ENCODE data around the gene CEACAM8. TPM values are rescaled to one million over a fixed set of nuclear protein-coding genes. Genes with fewer than 3 reads are reported as not detected.
"Not testable (repeated sequence)": the region's sequence is repeated elsewhere in the genome, so short reads cannot be mapped to it uniquely, and the experiment has no call there.

Gene CEACAM8
- total RNA-seq, 4 donors from 2014 or later, result not detected

- ATAC-seq, result no peak
- Histone ChIP-seq H3K4me3 (no peak overlapping the region), H3K4me1 (no peaks in the 10 kb centered on the region), H3K27ac (no peak overlapping the region), H3K36me3 (no peaks in the 10 kb centered on the region), H3K9me3 (peaks cover 0 to 6% (median 0%) of the 10 kb centered on the region in 3 donors), H3K27me3 (peaks cover 12% of the 10 kb centered on the region)
- WGBS, 2 donors (ENCODE audit: low coverage in 1 of 2), result 26% methylated on average over 3 of the region's 8 CpGs; no CpG with 5 or more reads in 1 of the 2 donors
- no peak for TF ChIP-seq EP300 (IDR thresholded peaks at IDR 0.05)
- no peak for TF ChIP-seq POLR2AphosphoS5 (IDR thresholded peaks at IDR 0.05)
- no peak for TF ChIP-seq CTCF (IDR thresholded peaks at IDR 0.05)
- TF ChIP-seq POLR2A (IDR thresholded peaks at IDR 0.05), result no peak
Observed at GRCh38 chr19:42540071-42540553, 54.6 kb downstream of the CEACAM8 start.

- Histone ChIP-seq H3K36me3 (no peaks in the 10 kb centered on the region), H3K27me3 (peaks cover 12% of the 10 kb centered on the region), H3K27ac (no peak overlapping the region), H3K9me3 (peaks cover 0 to 6% (median 0%) of the 10 kb centered on the region in 3 donors), H3K4me1 (no peaks in the 10 kb centered on the region), H3K4me3 (no peak overlapping the region)
- TF ChIP-seq CTCF (IDR thresholded peaks at IDR 0.05) (no peak), EP300 (IDR thresholded peaks at IDR 0.05) (no peak), POLR2A (IDR thresholded peaks at IDR 0.05) (no peak), POLR2AphosphoS5 (IDR thresholded peaks at IDR 0.05) (no peak)
- WGBS, 2 donors (ENCODE audit: low coverage in 1 of 2), result 71 to 85% methylated on average over 2 to 4 of the region's 7 CpGs
- no peak for ATAC-seq
Observed at GRCh38 chr19:42538841-42539709, 55.6 kb downstream of the CEACAM8 start.

- ATAC-seq, H3K9me3 ChIP-seq, H3K4me1 ChIP-seq, H3K27ac ChIP-seq, H3K36me3 ChIP-seq, H3K27me3 ChIP-seq, H3K4me3 ChIP-seq: not testable (repeated sequence)
- WGBS, 2 donors (ENCODE audit: low coverage in 1 of 2), result 48 to 58% methylated on average over 2 of the region's 2 CpGs
Observed at GRCh38 chr19:42535276-42535675, 59.4 kb downstream of the CEACAM8 start.

GRCh38 chr19:42534391-42534790 is 60.3 kb downstream of the CEACAM8 start:
- H3K4me3 ChIP-seq, result no peak overlapping the region
- H3K27ac ChIP-seq, result no peak overlapping the region
- TF ChIP-seq POLR2AphosphoS5 (IDR thresholded peaks at IDR 0.05), result no peak
- no peak for TF ChIP-seq EP300 (IDR thresholded peaks at IDR 0.05)
- no peak for TF ChIP-seq POLR2A (IDR thresholded peaks at IDR 0.05)
- no peak for TF ChIP-seq CTCF (IDR thresholded peaks at IDR 0.05)
- no peaks in the 10 kb centered on the region for H3K27me3 ChIP-seq
- no peaks in the 10 kb centered on the region for H3K4me1 ChIP-seq
- H3K9me3 ChIP-seq, result peaks cover 0 to 6% (median 0%) of the 10 kb centered on the region in 3 donors
- no peaks in the 10 kb centered on the region for H3K36me3 ChIP-seq
- no peak for ATAC-seq

GRCh38 chr19:42532891-42533290 is 61.8 kb downstream of the CEACAM8 start:
- no peak overlapping the region for H3K27ac ChIP-seq
- TF ChIP-seq CTCF (IDR thresholded peaks at IDR 0.05) (no peak), EP300 (IDR thresholded peaks at IDR 0.05) (no peak), POLR2AphosphoS5 (IDR thresholded peaks at IDR 0.05) (no peak), POLR2A (IDR thresholded peaks at IDR 0.05) (no peak)
- no peaks in the 10 kb centered on the region for H3K36me3 ChIP-seq
- no peak overlapping the region for H3K4me3 ChIP-seq
- no peaks in the 10 kb centered on the region for H3K27me3 ChIP-seq
- no peak for ATAC-seq
- no peaks in the 10 kb centered on the region for H3K9me3 ChIP-seq
- peaks cover 0 to 7% (median 0%) of the 10 kb centered on the region in 3 donors for H3K4me1 ChIP-seq
- 82% methylated on average over 1 of the region's 2 CpGs; no CpG with 5 or more reads in 1 of the 2 donors for WGBS, 2 donors (ENCODE audit: low coverage in 1 of 2)

All from gastroesophageal sphincter (tissue), 4 donors.